CD4-positive, alpha-beta T cell treated with Interleukin-6 for 4 hours (primary cell): ENCODE data around the gene LTO1.
"Not testable (repeated sequence)": the region's sequence is repeated elsewhere in the genome, so short reads cannot be mapped to it uniquely, and the experiment has no call there.

Experiments used
- DNase-seq: peaks from one replicate; pipeline ENCODE4 v3.0.0-alpha.2; 2020; ENCODE audit warnings: mixed read lengths

The LTO1 gene

GRCh38 chr11:69700278-69701140, 25.4 kb upstream of the LTO1 start:
- no peak for DNase-seq

DNA sequence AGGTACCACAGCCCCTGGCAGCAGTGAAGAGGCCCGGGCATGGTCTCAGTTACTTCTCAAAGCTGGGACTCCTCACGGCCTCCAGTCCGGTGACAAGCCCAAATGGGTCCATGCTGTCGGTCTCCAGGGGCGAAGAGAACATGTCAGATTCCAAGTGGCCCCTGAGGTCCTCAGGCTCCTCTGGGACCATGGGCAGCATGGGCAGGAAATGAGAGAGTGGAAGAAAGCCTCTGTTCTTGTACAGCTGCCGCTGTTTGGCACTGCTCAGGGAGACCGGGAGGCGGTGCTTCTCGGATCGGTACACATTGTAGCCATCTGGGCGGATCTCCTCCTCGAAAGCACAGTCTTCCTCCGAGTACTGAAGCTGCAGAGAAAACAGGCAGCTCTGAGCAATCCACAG, 24.1 kb upstream of the LTO1 start:
- DNase-seq = no peak

GRCh38 chr11:69698362-69698761, 23.2 kb upstream of the LTO1 start:
- DNase-seq = no peak

DNA sequence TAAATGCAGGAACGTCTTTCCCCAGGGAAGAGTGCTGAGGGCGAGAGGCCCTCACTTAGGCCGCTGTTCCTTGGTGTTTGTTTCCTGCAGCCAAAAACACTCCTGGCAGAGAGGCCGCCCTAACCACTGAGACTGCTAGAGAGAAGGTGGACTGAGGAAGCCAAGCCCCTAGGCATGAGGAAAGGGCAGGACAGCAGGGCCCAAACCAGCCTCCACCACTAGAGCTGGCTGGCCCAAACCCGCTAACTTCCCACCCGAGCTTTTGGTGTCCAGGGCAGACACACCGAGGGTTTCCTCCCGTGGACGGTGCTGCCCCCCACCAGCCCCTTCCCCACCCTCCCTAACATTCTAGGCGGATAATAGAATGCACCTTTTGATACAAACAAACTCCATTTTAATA, 22.7 kb upstream of the LTO1 start:
- DNase-seq = no peak

- no peak for DNase-seq
Measured at GRCh38 chr11:69697469-69697843, 22.3 kb upstream of the LTO1 start.

DNA sequence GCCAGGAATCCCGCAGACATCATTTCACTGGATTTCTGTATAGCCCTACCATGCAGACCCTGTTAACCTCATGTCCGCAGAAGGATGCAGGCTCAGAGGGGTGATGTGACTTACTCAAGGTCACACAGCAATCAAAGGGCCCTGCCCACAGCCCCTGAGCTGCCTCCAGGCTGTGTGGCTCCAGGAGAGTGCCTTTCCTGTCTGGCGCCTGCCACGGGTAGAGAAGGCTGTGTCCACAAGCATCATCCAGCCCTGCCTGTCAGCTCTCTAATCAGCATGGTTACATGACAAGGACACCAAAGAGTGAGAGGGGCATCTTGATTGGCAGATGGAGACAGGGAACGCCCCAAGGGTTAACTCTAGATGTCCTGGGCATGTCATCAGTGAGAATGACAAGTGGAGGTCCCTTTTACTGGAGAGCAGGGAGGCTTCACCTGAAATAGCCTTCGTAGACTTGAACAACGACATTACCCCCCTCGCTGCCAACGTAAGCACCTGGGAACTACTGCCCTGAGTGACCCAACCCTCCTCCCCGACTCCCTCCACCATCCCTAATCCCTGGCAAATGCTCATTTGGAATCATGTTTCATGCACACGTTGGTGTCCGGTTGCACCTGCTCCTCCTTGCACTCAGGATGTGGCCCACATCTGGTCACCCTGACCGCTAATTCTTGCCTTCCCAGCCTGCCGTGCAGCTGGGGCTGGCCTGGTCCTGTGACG, 21.8 kb upstream of the LTO1 start:
- no peak for DNase-seq

DNA sequence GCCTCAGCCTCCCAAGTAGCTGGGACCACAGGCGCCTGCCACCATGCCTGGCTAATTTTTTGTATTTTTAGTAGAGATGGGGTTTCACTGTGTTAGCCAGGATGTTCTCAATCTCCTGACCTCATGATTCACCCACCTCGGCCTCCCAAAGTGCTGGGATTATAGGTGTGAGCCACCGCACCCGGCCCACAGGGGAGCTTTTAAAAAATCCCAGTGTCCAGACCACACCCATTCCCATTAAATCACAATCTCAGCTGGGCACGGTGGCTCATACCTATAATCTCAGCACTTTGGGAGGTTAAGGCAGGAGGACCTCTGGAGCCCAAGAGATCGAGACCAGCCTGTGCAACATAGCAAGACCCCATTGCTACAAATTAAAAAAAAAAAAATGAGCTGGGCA, 20.8 kb upstream of the LTO1 start:
- not testable (repeated sequence) for DNase-seq

GRCh38 chr11:69695581-69695980, 20.4 kb upstream of the LTO1 start:
- DNase-seq = no peak

GRCh38 chr11:69694781-69695180, 19.6 kb upstream of the LTO1 start:
- DNase-seq = no peak

DNA sequence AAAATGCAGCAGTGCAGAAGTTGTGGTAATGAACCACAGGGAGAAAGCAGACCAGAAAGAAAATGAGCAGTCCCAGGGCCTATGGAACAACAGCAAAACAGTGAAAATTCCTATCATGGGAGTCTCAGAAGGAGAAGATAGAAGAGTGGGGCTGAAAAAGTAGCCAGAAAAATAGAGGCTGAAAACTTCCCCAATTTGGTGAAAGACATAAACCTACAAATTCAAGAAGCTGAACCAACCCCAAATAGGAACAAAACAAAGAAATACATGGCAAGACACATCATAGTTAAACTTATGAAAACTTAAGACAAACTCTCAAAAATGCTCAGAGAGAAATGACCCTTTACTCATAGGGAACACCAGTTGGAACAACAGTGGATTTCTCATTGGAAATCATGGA, 17.3 kb upstream of the LTO1 start:
- DNase-seq = no peak

DNA sequence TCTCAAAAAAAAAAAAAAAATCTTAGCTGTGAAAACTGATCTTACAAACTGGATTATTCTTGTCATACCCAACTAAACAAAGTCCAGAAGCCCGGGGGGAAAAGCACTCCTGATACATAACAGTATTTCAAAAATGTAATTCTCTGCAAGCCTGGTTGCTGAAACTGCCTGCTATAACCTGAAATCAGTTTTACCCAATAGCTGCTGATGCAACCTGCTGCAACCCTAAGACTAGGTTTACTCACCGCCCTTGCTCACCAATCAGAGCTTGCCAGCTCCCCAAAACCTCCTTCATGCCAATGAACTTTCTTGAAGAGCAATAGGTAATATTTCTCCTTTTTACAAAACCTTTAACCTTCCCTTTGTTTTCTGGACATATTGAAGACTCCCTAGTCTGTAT, 16.3 kb upstream of the LTO1 start:
- no peak for DNase-seq

- no peak for DNase-seq
Measured at GRCh38 chr11:69689484-69690319, 14.5 kb upstream of the LTO1 start.

DNA sequence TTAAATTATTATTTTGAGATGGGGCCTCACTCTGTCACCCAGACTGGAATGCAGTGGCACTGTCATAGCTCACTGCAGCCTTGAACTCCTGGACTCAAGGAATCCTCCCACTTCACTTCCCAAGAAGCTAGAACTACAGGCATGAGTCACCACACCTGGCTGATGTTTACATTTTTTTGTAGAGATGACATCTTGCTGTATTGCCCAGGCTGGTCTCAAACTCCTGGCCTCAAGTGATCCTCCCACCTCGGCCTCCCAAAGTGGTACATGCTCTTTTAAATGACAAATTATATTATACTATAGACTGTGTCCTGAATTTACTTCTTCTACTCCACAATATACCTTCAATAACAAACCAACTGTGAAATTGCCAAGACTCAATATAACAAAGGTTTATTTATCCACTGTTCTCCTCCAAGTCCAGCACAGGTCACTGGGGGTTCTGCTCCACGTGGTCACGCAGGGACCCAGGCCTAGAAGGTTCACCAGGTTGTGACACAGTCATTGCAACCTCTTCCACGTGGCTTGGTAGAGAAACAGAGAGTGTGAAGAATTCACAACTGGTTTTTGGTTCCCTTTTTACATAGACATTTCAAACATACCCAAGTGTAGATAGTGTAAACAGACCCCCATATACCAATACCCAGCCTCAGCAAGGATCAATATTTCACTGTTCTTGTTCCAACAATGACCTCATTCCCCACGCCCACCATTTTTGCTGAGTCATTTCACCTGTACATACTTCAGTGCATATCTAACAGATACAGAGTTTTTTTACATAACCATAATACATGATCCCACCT, 13.0 kb upstream of the LTO1 start:
- not testable (repeated sequence) for DNase-seq

DNA sequence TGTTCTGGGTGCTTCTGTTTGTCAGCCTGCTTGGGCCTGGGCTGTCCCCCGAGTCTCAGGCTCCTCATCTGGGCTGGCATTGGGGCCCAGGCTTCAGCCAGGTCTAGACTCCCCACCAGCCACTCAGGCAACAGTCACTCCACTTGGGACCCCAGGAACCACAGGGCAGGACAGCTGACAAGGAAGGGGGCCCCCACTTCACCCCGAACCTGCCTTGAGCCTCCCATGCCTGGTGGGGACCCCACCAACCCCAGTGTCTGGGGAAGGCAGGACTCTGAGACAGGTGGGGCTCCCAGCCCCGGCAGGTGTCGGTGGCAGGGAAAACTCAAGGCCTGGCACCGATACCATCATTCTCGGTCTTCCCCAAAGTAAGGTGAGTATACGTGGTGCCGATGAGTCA, 11.7 kb upstream of the LTO1 start:
- no peak for DNase-seq

DNA sequence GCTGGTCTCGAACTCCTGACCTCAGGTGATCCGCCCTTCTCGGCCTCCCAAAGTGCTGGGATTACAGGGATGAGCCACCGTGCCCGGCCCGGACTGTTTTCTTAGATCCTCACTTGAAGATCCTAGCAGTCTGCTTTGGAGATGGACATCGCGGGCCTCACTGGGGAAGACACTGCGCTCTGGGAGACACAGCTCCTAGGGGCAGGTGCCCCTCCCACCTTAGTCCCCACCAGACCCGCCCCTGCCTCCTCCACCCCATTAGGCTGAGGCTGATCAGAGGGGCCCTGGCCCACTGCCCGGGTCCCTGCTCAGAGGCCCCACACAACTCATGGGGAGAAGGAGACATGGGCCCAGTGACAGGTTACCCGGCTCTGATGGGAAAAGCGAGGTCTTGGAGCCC, 11.3 kb upstream of the LTO1 start:
- DNase-seq = no peak

- DNase-seq = no peak
Measured at GRCh38 chr11:69685348-69685747, 10.2 kb upstream of the LTO1 start.

DNA sequence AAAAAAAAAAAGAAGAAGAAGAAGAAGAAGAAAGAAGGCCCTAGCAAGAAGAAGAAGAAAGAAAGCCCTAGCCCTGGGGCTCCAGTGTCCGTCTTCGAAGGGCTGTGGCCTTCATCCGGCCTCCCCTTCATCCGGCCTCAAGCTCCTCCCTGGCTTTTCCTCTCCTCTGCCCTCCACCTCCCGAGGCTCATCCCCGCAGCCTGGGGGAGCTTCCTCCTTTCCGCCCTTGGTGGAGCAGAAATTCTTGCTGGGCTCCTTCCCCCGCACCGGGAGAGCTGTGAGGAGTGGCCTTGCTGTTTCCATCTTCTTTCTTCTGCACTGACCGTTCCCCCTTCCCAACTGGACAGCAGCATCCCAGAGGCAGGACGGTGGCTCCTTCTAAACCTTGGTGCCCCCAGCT, 9.5 kb upstream of the LTO1 start:
- DNase-seq = no peak

GRCh38 chr11:69683764-69684333, 8.7 kb upstream of the LTO1 start:
- DNase-seq = no peak

DNA sequence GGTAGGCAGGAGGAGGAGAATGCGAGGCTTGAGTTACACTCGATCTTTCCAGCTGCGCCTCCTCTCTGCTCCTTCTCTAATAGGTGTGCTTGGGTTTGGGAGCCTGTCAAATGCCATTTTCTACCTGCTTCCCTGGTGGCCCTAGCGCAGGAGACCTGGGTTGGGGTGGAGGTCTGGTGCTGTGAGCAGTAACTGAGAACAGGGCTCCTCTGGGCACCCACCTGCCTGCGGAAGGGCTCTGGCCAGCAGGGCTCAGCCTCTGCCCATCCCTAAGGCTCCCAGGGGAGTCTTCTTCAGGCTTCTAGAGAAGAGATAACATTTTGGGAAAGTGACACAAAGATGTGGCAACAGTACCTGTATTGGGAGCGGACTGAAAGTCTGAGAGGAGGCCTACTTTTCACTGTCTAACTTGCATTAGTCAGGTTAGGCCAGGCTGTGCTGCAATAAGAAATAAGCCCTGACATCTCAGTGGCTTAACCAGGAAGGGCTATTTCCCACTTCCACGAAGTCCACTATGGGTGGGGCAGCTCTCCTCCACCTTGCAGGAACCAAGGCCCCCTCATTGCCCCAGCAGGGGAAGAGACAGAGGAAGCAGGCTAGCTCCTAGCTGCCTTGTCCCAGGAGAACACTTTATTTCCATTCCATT, 7.7 kb upstream of the LTO1 start:
- no peak for DNase-seq

GRCh38 chr11:69682221-69682620, 7.1 kb upstream of the LTO1 start:
- no peak for DNase-seq

- DNase-seq = no peak
Measured at GRCh38 chr11:69680688-69681087, 5.5 kb upstream of the LTO1 start.

- no peak for DNase-seq
Measured at GRCh38 chr11:69677749-69678148, 2.6 kb upstream of the LTO1 start.
